Stimulated activated CD4-positive, alpha-beta T cell treated with anti-CD3 and anti-CD28 coated beads, Interleukin-4, amount 100 ng/mL, for 4 hours (primary cell): Measurements from ENCODE around the gene PTGES2.

Source experiments
- DNase-seq, 2 experiments: peaks; one replicate each; pipeline ENCODE4 v3.0.0-alpha.2; 2020

The PTGES2 gene

GRCh38 chr9:128102861-128103588 lies 24.5 kb downstream of the PTGES2 start:
- DNase-seq: no peak

GRCh38 chr9:128102196-128102595 lies 25.3 kb downstream of the PTGES2 start:
- no peak for DNase-seq

- DNase-seq: no peak
Measured at GRCh38 chr9:128101690-128102089, 25.8 kb downstream of the PTGES2 start.

GRCh38 chr9:128101231-128101661 lies 26.3 kb downstream of the PTGES2 start:
- DNase-seq: no peak

GRCh38 chr9:128100581-128100980 lies 26.9 kb downstream of the PTGES2 start:
- no peak for DNase-seq

- DNase-seq: no peak
Measured at GRCh38 chr9:128099932-128100491, 27.5 kb downstream of the PTGES2 start.

GRCh38 chr9:128099231-128099931 lies 28.1 kb downstream of the PTGES2 start:
- no peak for DNase-seq

- DNase-seq: peak; percentile 63 to 77
Measured at GRCh38 chr9:128098297-128099230, 29.0 kb downstream of the PTGES2 start.

- no peak for DNase-seq
Measured at GRCh38 chr9:128097543-128098296, 29.8 kb downstream of the PTGES2 start.

- no peak for DNase-seq
Measured at GRCh38 chr9:128096616-128097536, 30.7 kb downstream of the PTGES2 start.

- no peak for DNase-seq
Measured at GRCh38 chr9:128094950-128095544, 32.5 kb downstream of the PTGES2 start.

GRCh38 chr9:128094166-128094949 lies 33.2 kb downstream of the PTGES2 start:
- DNase-seq: peak; percentile 67 to 84

- no peak for DNase-seq
Measured at GRCh38 chr9:128093011-128093410, 34.5 kb downstream of the PTGES2 start.

GRCh38 chr9:128092199-128092977 lies 35.1 kb downstream of the PTGES2 start:
- DNase-seq: no peak

GRCh38 chr9:128091571-128091970 lies 36.0 kb downstream of the PTGES2 start:
- no peak for DNase-seq

GRCh38 chr9:128091144-128091543 lies 36.4 kb downstream of the PTGES2 start:
- DNase-seq: no peak

GRCh38 chr9:128089299-128089698 lies 38.2 kb downstream of the PTGES2 start:
- DNase-seq: no peak

- no peak for DNase-seq
Measured at GRCh38 chr9:128088253-128088945, 39.1 kb downstream of the PTGES2 start.
